GM12873 (cell line): ENCODE measurements around the gene ZMYND19.

Source experiments
- CTCF ChIP-seq: IDR thresholded peaks from 2 replicates; pipeline ENCODE4 v1.5.1; 2012; ENCODE audit warnings: low read depth, mild to moderate bottlenecking, moderate library complexity, low read length, control low read depth; ENCODE audit not compliant: insufficient read depth; ENCODE audit errors: missing control alignments

ZMYND19 gene

DNA sequence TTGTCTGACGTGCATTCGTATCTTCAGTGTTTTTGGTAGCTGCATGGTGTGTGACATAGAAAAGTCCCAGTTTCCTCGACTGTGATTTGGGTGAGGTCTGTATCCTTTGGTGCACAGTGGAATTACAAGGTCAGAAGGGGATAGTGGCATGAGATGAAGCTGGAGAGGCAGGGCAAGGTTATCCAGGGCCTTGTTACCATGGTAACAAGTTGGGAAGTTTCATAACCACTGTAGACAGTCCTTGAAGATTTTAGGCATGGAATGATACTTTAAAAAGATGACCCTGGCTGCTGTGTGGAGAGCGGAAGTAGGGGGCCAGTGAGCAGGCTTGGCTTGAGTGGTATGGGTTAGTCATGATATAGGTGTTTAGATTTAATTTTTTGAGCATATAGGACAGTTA is 40.4 kb upstream of the ZMYND19 start:
- TF ChIP-seq CTCF = no peak

GRCh38 chr9:137630126-137630525 is 39.8 kb upstream of the ZMYND19 start:
- no peak for TF ChIP-seq CTCF

GRCh38 chr9:137626464-137626863 is 36.2 kb upstream of the ZMYND19 start:
- no peak for TF ChIP-seq CTCF

GRCh38 chr9:137621131-137621757 is 30.9 kb upstream of the ZMYND19 start:
- peak; percentile 48 for TF ChIP-seq CTCF

DNA sequence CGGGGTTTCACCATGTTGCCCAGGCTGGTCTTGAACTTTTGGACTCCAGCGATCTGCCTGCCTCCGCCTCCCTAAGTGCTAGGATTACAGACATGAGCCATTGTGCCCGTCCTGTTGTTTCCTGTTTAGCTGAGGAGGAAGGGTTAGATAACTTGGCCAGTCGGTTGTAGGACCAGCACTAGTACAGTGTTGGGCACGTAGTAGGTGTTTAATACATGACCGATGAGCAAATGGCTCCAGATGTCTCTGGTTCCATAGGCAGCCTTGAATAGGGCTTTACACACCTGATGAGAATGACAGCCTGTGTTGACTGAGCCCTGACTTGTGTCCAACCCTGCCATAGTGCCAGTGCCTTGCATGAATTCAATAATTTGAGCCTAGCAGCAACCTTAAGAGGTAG is 30.3 kb upstream of the ZMYND19 start:
- TF ChIP-seq CTCF = no peak

- no peak for TF ChIP-seq CTCF
These were observed 29.7 kb upstream of the ZMYND19 start for GRCh38 chr9:137620048-137620405.

DNA sequence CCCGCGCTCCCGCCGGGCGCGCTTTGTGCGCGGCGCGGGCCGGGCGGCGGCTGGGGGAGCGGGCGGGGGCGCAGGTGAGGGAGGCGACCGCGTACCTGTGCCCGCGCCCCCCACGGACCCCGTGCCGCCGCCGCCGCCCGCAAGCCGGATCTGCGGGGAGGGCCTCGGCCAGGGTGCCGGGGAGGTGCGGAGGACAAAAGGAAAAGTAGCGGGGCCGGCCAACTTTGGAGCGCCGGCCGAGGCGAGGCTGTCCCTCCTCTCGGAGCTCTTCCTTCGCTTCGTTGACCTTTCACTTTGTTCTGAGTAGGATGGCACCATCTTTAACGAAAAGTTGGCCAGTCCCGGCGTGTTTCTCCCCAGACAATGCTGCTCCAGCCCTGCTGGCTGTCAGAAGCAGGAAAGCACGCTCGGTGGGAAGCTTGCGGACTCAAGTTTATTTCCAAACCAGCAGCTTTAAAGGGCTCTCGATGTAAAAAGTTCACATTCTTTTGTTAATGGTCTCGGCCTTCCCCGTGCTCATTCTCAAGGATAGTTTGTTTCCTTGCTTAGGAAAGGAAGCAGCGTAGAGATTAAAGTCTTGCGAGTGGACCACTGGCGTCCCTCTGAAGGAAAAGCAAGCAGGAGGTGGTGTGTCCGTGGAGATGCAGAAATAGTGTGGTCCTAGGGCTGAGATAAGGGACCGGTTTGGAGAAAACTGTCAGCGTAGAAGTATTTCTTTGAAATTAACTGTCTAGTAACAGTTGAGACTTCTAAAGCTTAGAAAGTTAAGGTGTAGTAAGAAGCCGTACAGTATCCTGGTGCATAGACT is 29.1 kb upstream of the ZMYND19 start:
- no peak for TF ChIP-seq CTCF
